NK-92 (cell line): ENCODE data around the gene FAM219A.
"Not testable (repeated sequence)": the region's sequence is repeated elsewhere in the genome, so short reads cannot be mapped to it uniquely, and the experiment has no call there.

Experiments used
- DNase-seq: peaks from one replicate; lab custom pipeline; 2025; ENCODE audit not compliant: unreplicated experiment; lab: John Stamatoyannopoulos, UW

Gene FAM219A

DNA sequence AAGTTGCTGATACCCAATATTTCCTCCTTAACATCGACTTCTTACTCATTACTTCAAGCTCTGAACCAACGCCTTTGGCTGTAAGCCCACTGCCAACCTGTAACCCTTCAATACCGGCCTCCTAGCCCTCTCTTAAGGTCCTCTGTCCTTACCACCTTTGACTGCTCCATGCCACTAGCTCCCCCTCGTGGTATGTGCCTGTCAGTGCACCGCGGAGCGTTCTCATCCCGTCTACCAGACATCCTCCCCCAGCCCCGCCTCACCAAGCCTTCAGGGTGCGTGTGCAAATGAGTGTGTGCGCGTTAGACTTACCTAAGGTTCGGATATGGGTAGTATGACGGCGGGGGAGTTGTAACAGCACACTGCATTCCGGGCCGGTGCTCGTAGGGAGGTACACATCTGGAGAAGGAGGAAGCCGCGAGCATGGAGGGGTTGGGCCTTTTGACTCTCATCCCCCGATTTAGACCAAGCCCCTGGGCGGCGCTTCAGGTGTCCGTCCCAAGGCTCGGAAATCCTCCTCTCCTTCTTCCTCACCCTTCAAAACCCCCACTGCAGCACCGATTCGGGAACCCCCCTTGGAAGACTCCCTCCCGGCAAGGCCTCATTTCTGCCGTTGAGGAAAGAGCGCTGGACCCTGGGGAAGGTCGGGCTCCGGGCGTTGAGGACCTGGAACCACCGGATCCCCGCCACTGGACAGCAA is 78.9 kb downstream of the FAM219A start:
- peak; percentile 34 for DNase-seq

DNA sequence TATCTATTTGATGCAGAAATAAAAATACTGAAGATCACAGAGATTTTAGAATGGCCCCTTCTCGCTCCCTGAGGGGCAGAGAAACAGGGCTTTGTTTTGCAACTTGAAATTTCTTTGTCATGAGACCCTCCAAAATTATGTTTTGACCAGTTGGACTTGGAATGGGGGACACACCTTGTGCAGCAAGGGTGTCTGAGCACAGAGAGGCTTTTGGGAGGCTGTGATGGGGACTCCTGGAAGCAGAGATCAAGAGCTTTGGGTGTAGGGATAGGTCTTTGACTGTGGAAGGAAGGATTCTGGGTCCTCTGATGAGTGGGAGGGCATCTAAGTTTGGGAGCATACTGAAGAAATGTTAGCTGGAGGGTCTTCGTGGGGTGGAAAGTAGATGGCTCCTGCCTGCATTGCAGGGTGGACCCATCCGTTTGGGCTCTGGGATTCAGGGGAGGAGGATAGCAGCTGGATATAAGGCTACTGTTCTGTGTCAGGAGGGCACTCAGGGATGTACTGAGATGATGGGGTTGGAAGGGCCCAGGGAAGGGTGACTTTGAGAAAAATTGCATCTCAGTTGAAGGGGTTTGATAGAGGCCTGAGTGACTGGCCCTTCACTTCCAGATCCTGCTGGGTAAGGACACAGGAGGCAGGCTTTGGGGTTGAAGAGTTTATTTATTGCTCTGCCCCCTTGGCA is 79.9 kb downstream of the FAM219A start:
- DNase-seq = no peak

DNA sequence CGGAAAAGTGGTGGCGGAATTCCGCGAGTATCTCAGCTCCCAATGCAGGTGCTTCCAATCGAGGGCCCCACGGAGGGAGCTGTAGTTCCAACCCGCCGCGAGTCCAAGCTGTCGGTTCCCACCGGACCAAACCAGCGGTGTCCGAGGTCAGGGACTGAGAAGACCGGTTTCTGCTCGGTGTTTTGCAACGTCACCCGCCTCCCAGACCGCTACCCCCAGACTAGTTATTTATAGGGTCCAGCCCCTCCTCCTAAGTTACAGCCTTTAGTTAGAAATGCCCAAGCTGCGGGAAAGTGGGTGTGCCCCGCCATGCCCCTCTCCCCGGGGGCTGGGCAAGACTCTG is 81.0 kb downstream of the FAM219A start:
- no peak for DNase-seq

GRCh38 chr9:34376596-34377403 is 81.6 kb downstream of the FAM219A start, which contains the start of gene MYORG:
TSS of gene MYORG (minus strand) at chr9:34376898. CDS start at chr9:34372943, 3,955 bp downstream.
- peak; percentile 64 for DNase-seq

GRCh38 chr9:34375901-34376595 is 82.3 kb downstream of the FAM219A start:
- DNase-seq = no peak

GRCh38 chr9:34374905-34375552 is 83.3 kb downstream of the FAM219A start:
- DNase-seq = no peak

GRCh38 chr9:34374339-34374738 is 84.0 kb downstream of the FAM219A start:
- DNase-seq = no peak

DNA sequence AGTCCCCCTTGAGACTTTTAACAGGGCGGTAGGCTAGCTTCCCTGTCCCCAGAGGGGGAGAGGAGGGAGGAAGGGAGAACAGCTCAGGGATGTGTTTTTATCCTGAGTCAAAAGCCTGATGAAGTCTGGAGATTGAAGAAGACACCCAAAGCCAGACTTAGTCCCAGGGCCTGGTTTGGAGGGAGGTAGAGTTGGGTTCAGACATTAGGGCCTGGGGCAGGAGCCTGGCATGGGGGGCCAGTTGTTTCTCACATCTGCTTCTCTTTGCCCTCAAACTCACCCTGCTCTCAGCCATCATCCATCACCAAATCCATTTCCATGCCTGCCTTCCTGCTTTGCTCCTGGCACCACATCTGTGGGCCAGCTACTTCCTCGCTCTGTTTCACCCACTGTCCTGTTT is 84.6 kb downstream of the FAM219A start:
- DNase-seq = no peak

- DNase-seq = no peak
Observed at GRCh38 chr9:34372467-34373011, 85.8 kb downstream of the FAM219A start.

DNA sequence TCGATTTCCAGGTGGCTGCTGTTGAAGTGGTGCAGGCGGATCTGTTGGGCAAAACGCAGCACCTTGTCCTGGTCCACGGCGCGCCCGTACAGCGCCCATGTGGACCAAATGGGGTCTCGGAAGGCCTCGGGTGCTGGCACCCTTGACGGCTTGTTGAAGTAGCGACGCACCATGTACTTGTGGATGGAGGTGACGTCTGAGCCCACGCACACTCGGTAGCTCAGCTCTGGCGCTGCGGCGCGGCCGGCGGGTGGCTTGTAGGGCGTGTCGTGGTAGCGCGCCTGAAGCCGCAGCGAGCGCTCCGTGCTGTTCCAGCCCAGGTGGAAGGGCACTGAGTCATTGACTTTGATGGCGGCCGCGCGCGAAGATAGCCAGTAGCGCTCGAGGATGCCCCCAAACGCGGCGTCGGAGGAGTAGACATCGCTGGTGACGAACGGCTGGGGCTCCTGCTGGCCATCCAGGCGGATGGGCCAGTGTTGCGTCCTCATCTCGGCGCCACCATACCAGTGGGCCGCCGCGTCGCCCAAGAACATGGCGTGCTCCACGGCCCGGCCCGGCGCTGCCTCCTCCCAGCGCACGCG is 86.4 kb downstream of the FAM219A start:
- DNase-seq = no peak

GRCh38 chr9:34370970-34371880 is 87.1 kb downstream of the FAM219A start:
- DNase-seq = no peak

DNA sequence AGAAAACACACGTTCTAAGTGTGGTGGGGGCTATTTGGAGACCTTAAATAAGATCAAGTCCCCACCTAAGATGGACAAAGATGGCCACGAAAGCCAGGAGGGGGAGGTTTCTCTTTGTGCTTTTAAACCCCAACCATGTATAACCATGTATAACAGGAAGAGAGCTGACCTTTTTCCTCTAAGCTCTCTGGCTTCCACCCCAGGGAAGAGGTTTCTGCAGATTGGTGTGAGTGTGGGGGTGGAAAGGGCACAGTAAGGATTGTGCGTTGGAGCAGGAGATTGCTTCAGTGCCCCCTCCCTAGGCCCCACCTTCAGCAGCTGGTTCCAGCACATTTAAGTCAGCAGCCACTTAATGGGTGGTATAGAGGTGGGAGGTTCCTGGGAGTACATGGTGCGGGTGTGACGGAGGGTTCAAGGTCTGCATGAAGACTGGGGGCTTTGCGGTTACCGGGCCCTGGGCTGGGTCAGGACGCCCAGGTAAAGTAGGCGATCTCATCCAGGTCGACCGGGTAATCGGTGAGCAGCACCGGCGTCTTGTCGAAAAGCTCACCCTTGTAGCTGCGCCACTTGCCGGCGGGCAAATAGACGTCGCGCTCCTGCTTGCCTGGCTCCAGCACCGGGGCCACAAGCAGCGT is 87.9 kb downstream of the FAM219A start:
- DNase-seq = no peak

DNA sequence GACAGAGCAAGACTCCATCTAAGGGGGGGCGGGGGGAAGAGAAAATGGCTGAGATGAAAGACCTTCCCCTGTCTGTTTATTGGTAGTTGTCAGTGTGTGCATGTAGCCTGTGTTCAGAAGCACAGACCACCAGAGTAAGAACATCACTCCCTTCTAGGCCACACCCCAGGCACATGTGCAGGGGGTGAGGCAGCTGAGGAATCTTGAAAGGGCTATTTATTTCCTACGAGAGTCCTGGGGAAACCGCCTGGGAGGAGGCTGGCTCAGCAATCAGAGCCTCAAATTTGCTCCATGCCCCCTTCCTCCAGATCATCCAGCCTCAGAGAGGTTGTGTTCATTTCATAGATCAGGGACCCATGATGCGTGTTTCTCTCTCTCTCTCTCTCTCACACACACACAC is 88.7 kb downstream of the FAM219A start:
- DNase-seq = no peak

GRCh38 chr9:34368796-34369195 is 89.6 kb downstream of the FAM219A start:
- DNase-seq = not testable (repeated sequence)

DNA sequence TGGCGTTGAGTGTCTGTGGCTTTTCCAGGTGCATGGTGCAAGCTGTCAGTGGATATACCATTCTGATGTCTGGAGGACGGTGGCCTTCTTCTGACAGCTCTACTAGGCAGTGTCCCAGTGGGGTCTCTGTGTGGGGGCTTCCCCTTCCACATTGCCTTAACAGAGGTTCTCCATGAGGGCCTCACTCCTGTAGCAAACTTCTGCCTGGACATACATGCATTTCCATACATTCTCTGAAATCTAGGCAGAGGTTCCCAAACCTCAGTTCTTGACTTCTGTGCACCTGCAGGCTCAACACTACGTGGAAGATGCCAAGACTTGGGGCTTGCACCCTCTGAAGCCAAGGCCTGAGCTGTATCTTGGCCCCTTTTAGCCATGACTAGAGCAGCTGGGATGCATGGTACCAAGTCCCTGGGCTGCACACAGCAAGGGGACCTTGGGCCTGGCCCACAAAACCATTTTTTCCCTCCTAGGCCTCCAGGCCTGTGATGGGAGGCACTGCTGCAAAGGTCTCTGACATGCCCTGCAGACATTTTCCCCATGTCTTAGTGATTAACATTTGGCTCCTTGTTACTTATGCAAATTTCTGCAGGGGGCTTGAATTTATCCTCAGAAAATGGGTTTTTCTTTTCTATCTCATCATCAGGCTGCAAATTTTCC is 90.5 kb downstream of the FAM219A start:
- DNase-seq = not testable (repeated sequence)

DNA sequence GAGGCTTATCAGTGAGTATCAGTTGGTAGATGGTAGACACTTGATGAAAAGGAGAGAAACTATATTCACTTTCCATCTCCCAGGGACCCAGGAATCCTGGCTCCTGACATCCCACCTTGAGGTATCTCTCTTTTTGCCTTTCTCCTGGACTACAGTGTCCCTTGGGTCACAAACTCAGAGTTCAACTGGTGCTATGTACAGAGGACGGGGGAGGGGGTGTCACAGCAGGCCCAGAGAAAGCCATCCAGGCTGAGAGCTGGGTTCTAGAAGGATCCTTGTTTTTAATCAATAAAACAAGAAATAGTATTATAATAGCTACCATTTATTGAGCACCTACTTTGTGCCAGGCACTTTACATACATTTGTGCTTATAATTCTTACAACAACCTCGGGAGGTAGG is 92.0 kb downstream of the FAM219A start:
- DNase-seq = no peak

GRCh38 chr9:34365282-34365681 is 93.1 kb downstream of the FAM219A start:
- DNase-seq = no peak
